GM12878 (cell line): ENCODE data around the gene GIMAP2.

Source experiments
- BHLHE40 ChIP-seq, 2 experiments: fragments of 450-650 bp in 1 of 2; IDR thresholded peaks; 2 replicates each; pipeline ENCODE4 v1.6.1; 2011 to 2017; ENCODE audit warnings: low read depth in 2 of 2, borderline replicate concordance in 1 of 2, improper control_type of control experiment in 1 of 2, low read length in 1 of 2, mild to moderate bottlenecking in 1 of 2
- POLR2A ChIP-seq: IDR thresholded peaks from 2 replicates; pipeline ENCODE4 v1.6.1; 2011; ENCODE audit warnings: low read depth, mild to moderate bottlenecking, low read length
- TF ChIP-seq, protein P1 (sequence below): IDR thresholded peaks from 2 replicates; pipeline ENCODE4 v1.6.1; 2011; ENCODE audit warnings: low read depth, mild to moderate bottlenecking, low read length, moderate library complexity, borderline replicate concordance; ENCODE audit errors: extremely low read depth
- TF ChIP-seq, protein P2 (sequence below), 3 experiments: IDR thresholded peaks in 2 of 3; conservative IDR thresholded peaks in 1 of 3; 2 replicates each; pipeline ENCODE4 v1.5.1; 2011; ENCODE audit warnings: low read depth in 3 of 3, low read length in 3 of 3, mild to moderate bottlenecking in 3 of 3, control low read depth in 2 of 3, moderate library complexity in 2 of 3, inconsistent platforms in 1 of 3, mixed read lengths in 1 of 3; ENCODE audit not compliant: control insufficient read depth in 2 of 3, insufficient read depth in 1 of 3; ENCODE audit errors: extremely low read depth in 1 of 3

DNA sequence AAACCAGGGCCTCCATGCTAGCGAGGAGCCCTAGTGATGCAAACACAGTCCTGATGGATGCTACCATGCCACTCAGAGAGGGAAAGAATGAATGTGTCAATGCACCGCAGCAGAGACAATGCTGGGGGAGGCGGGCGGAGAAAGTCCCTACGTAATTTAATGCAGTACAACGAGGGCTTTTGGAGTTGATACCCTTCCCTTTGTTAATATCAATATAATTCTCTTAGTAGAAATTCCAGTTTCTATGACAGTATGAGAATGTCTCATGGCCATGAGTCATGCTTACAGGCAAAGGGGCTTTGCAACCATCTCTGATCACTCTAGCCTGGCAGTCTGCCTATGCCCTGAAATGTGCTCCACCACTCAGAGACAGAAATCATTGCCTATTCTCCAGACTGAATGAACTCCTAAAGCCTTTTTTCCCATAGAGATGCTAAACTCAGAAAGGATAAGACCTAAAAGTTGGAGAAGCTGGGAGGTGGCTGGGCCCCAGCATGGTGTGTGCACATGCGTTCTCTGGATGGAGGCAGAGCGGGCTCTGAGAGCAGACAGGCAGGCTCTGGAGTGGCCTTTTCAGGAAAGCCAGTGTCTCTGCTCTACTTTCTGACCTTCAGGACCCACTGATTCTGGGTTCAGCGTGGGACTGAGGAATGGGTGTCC is 20.3 kb upstream of the GIMAP2 start:
- TF ChIP-seq BHLHE40 (IDR thresholded peaks at IDR 0.05; ENCODE audit: borderline replicate concordance in 1 of 2, low read depth in 2 of 2, low read length in 1 of 2) (no peak), POLR2A (no peak)
- TF ChIP-seq, protein P1, sequence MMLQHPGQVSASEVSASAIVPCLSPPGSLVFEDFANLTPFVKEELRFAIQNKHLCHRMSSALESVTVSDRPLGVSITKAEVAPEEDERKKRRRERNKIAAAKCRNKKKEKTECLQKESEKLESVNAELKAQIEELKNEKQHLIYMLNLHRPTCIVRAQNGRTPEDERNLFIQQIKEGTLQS, result no peak
- TF ChIP-seq, protein P2, sequence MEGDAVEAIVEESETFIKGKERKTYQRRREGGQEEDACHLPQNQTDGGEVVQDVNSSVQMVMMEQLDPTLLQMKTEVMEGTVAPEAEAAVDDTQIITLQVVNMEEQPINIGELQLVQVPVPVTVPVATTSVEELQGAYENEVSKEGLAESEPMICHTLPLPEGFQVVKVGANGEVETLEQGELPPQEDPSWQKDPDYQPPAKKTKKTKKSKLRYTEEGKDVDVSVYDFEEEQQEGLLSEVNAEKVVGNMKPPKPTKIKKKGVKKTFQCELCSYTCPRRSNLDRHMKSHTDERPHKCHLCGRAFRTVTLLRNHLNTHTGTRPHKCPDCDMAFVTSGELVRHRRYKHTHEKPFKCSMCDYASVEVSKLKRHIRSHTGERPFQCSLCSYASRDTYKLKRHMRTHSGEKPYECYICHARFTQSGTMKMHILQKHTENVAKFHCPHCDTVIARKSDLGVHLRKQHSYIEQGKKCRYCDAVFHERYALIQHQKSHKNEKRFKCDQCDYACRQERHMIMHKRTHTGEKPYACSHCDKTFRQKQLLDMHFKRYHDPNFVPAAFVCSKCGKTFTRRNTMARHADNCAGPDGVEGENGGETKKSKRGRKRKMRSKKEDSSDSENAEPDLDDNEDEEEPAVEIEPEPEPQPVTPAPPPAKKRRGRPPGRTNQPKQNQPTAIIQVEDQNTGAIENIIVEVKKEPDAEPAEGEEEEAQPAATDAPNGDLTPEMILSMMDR (IDR thresholded peaks at IDR 0.05 in 2 of 3, conservative IDR thresholded peaks at IDR 0.05 in 1 of 3; ENCODE audit: control insufficient read depth in 2 of 3, extremely low read depth in 1 of 3, insufficient read depth in 1 of 3, low read depth in 3 of 3, low read length in 3 of 3), result no peak
